ENCODE data around the gene SPON1. TPM values are rescaled to one million over a fixed set of nuclear protein-coding genes. Genes with fewer than 3 reads are reported as not detected.

SPON1 gene
- total and polyA plus RNA-seq, 4 donors, result 0.72 to 4.9 (median 1.2) TPM

- DNase-seq (ENCODE audit: low spot score), result no peak
- no peaks in the 10 kb centered on the region for H3K27me3 ChIP-seq (ENCODE audit: control insufficient read depth in 4 of 4, insufficient read depth in 4 of 4, low read length in 3 of 4)
- no peak for TF ChIP-seq EGR1 (IDR thresholded peaks at IDR 0.05; ENCODE audit: low read depth in 2 of 2)
- TF ChIP-seq RAD21 (IDR thresholded peaks at IDR 0.05), result no peak
- TF ChIP-seq, protein P1, sequence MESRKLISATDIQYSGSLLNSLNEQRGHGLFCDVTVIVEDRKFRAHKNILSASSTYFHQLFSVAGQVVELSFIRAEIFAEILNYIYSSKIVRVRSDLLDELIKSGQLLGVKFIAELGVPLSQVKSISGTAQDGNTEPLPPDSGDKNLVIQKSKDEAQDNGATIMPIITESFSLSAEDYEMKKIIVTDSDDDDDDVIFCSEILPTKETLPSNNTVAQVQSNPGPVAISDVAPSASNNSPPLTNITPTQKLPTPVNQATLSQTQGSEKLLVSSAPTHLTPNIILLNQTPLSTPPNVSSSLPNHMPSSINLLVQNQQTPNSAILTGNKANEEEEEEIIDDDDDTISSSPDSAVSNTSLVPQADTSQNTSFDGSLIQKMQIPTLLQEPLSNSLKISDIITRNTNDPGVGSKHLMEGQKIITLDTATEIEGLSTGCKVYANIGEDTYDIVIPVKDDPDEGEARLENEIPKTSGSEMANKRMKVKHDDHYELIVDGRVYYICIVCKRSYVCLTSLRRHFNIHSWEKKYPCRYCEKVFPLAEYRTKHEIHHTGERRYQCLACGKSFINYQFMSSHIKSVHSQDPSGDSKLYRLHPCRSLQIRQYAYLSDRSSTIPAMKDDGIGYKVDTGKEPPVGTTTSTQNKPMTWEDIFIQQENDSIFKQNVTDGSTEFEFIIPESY (IDR thresholded peaks at IDR 0.05), result no peak
- no peak for TF ChIP-seq YY1 (IDR thresholded peaks at IDR 0.05)
- no peak for TF ChIP-seq FOXA1 (IDR thresholded peaks at IDR 0.05)
- TF ChIP-seq NR2F2 (IDR thresholded peaks at IDR 0.05), result no peak
- TF ChIP-seq, protein P2, sequence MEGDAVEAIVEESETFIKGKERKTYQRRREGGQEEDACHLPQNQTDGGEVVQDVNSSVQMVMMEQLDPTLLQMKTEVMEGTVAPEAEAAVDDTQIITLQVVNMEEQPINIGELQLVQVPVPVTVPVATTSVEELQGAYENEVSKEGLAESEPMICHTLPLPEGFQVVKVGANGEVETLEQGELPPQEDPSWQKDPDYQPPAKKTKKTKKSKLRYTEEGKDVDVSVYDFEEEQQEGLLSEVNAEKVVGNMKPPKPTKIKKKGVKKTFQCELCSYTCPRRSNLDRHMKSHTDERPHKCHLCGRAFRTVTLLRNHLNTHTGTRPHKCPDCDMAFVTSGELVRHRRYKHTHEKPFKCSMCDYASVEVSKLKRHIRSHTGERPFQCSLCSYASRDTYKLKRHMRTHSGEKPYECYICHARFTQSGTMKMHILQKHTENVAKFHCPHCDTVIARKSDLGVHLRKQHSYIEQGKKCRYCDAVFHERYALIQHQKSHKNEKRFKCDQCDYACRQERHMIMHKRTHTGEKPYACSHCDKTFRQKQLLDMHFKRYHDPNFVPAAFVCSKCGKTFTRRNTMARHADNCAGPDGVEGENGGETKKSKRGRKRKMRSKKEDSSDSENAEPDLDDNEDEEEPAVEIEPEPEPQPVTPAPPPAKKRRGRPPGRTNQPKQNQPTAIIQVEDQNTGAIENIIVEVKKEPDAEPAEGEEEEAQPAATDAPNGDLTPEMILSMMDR (IDR thresholded peaks at IDR 0.05; ENCODE audit: low read depth, low read length, missing input control), result no peak
- no peak for TF ChIP-seq MAX (IDR thresholded peaks at IDR 0.05)
- no peak for TF ChIP-seq HNF4G (IDR thresholded peaks at IDR 0.05)
- TF ChIP-seq GABPA (IDR thresholded peaks at IDR 0.05 in 1 of 2, conservative IDR thresholded peaks at IDR 0.05 in 1 of 2), result no peak
- TF ChIP-seq HNF4A (conservative IDR thresholded peaks at IDR 0.05), result no peak
- TF ChIP-seq, protein P3, sequence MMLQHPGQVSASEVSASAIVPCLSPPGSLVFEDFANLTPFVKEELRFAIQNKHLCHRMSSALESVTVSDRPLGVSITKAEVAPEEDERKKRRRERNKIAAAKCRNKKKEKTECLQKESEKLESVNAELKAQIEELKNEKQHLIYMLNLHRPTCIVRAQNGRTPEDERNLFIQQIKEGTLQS (IDR thresholded peaks at IDR 0.05), result no peak
- no peak for TF ChIP-seq RXRA (IDR thresholded peaks at IDR 0.05)
- no peak for TF ChIP-seq JUND (IDR thresholded peaks at IDR 0.05)
- no peak for TF ChIP-seq FOXA2 (IDR thresholded peaks at IDR 0.05)
- TF ChIP-seq, protein P4, sequence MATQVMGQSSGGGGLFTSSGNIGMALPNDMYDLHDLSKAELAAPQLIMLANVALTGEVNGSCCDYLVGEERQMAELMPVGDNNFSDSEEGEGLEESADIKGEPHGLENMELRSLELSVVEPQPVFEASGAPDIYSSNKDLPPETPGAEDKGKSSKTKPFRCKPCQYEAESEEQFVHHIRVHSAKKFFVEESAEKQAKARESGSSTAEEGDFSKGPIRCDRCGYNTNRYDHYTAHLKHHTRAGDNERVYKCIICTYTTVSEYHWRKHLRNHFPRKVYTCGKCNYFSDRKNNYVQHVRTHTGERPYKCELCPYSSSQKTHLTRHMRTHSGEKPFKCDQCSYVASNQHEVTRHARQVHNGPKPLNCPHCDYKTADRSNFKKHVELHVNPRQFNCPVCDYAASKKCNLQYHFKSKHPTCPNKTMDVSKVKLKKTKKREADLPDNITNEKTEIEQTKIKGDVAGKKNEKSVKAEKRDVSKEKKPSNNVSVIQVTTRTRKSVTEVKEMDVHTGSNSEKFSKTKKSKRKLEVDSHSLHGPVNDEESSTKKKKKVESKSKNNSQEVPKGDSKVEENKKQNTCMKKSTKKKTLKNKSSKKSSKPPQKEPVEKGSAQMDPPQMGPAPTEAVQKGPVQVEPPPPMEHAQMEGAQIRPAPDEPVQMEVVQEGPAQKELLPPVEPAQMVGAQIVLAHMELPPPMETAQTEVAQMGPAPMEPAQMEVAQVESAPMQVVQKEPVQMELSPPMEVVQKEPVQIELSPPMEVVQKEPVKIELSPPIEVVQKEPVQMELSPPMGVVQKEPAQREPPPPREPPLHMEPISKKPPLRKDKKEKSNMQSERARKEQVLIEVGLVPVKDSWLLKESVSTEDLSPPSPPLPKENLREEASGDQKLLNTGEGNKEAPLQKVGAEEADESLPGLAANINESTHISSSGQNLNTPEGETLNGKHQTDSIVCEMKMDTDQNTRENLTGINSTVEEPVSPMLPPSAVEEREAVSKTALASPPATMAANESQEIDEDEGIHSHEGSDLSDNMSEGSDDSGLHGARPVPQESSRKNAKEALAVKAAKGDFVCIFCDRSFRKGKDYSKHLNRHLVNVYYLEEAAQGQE (IDR thresholded peaks at IDR 0.05), result no peak
- TF ChIP-seq TAF1 (conservative IDR thresholded peaks at IDR 0.05), result no peak
- TF ChIP-seq SP1 (IDR thresholded peaks at IDR 0.05), result no peak
- H3K9me3 ChIP-seq (ENCODE audit: control insufficient read depth in 4 of 4, low read length in 3 of 4), result no peaks in the 10 kb centered on the region
- H3K4me3 ChIP-seq (ENCODE audit: low read depth in 1 of 3, low read length in 3 of 3), result no peak overlapping the region
- no peak overlapping the region for H3K27ac ChIP-seq (ENCODE audit: low read depth in 1 of 2, low read length in 2 of 2)
- no peaks in the 10 kb centered on the region for H3K36me3 ChIP-seq (ENCODE audit: control insufficient read depth in 4 of 4, insufficient read depth in 3 of 4, low read depth in 1 of 4, low read length in 3 of 4)
- no peak overlapping the region for H3K9ac ChIP-seq (ENCODE audit: low read depth in 1 of 2, low read length in 2 of 2)
- 76% methylated on average over 10 of the region's 10 CpGs for WGBS
- H3K4me1 ChIP-seq (ENCODE audit: control insufficient read depth in 4 of 4, insufficient read depth in 4 of 4, low read length in 3 of 4), result no peaks in the 10 kb centered on the region
Observed at GRCh38 chr11:14075118-14076078, 112.9 kb downstream of the SPON1 start.
